GM19193 (cell line): ENCODE results near the gene CAPZB.

Source experiments
- POLR2A ChIP-seq: IDR thresholded peaks from 4 replicates; pipeline ENCODE4 v1.6.1; 2011; ENCODE audit not compliant: insufficient read depth, insufficient read length; ENCODE audit errors: extremely low read depth

The CAPZB gene

GRCh38 chr1:19313961-19314882 is 171.1 kb downstream of the CAPZB start:
- no peak for TF ChIP-seq POLR2A

GRCh38 chr1:19313636-19313959 is 171.7 kb downstream of the CAPZB start:
- no peak for TF ChIP-seq POLR2A

GRCh38 chr1:19312782-19313635 is 172.3 kb downstream of the CAPZB start:
- TF ChIP-seq POLR2A = no peak

- peak; percentile 79 for TF ChIP-seq POLR2A
These were observed 173.2 kb downstream of the CAPZB start, which contains the start of the genes AKR7A2 and SLC66A1 for GRCh38 chr1:19311931-19312781. Gene AKR7A2 (minus strand): TSS chr1:19312144. CDS start chr1:19312124, 20 bp downstream. Gene SLC66A1 (plus strand): TSS chr1:19312326. CDS start chr1:19317678, 5,352 bp downstream.

GRCh38 chr1:19311503-19311930 is 173.8 kb downstream of the CAPZB start:
- TF ChIP-seq POLR2A = no peak

- TF ChIP-seq POLR2A = no peak
These were observed 174.4 kb downstream of the CAPZB start for GRCh38 chr1:19310720-19311502.

- no peak for TF ChIP-seq POLR2A
These were observed 175.3 kb downstream of the CAPZB start for GRCh38 chr1:19310061-19310460.

- TF ChIP-seq POLR2A = no peak
These were observed 176.1 kb downstream of the CAPZB start for GRCh38 chr1:19309123-19309813.

- TF ChIP-seq POLR2A = no peak
These were observed 176.8 kb downstream of the CAPZB start for GRCh38 chr1:19308509-19308907.

- TF ChIP-seq POLR2A = no peak
These were observed 177.4 kb downstream of the CAPZB start for GRCh38 chr1:19307794-19308508.

GRCh38 chr1:19306941-19307340 is 178.4 kb downstream of the CAPZB start:
- no peak for TF ChIP-seq POLR2A

GRCh38 chr1:19305880-19306279 is 179.5 kb downstream of the CAPZB start:
- TF ChIP-seq POLR2A = no peak

GRCh38 chr1:19300211-19300610 is 185.1 kb downstream of the CAPZB start:
- TF ChIP-seq POLR2A = no peak
